ENCODE results near the gene PSMB8. TPM values are rescaled to one million over a fixed set of nuclear protein-coding genes. Genes with fewer than 3 reads are reported as not detected.

PSMB8 gene
- total and polyA plus RNA-seq, 2 of the 8 experiments (the other 6 are each of a cell fraction or from before 2014, with no cell fraction given), result 18.4 to 43.0 TPM

Other genes starting within 250 kb of the PSMB8 start
- gene HLA-DQA1, start 206.6 kb downstream of the PSMB8 start, total RNA-seq (2021; fragmentation: NEBNext Ultra II Directional; extraction: Animal tissue kit (Norgen Biotek cat#: 25700)), result not detected in 2 replicates
- 0.12 TPM in 1 of 2 replicates, not detected in the other for gene HLA-DQA1, start 206.6 kb downstream of the PSMB8 start, polyA plus RNA-seq (2011; rRNA removed)
- 1.2 and 1.4 TPM in 2 replicates for gene HLA-DQB1, start 177.4 kb downstream of the PSMB8 start, total RNA-seq (2021; fragmentation: NEBNext Ultra II Directional; extraction: Animal tissue kit (Norgen Biotek cat#: 25700))
- gene HLA-DQB1, start 177.4 kb downstream of the PSMB8 start, polyA plus RNA-seq (2011; rRNA removed), result 5.2 and 5.5 TPM in 2 replicates
- not detected in 2 replicates for gene HLA-DQA2, start 102.7 kb downstream of the PSMB8 start, total RNA-seq (2021; fragmentation: NEBNext Ultra II Directional; extraction: Animal tissue kit (Norgen Biotek cat#: 25700))
- not detected in 2 replicates for gene HLA-DQA2, start 102.7 kb downstream of the PSMB8 start, polyA plus RNA-seq (2011; rRNA removed)
- not detected in 2 replicates for gene HLA-DQB2, start 80.5 kb downstream of the PSMB8 start, total RNA-seq (2021; fragmentation: NEBNext Ultra II Directional; extraction: Animal tissue kit (Norgen Biotek cat#: 25700))
- not detected in 2 replicates for gene HLA-DQB2, start 80.5 kb downstream of the PSMB8 start, polyA plus RNA-seq (2011; rRNA removed)
- gene HLA-DOB, start 27.0 kb downstream of the PSMB8 start, total RNA-seq (2021; fragmentation: NEBNext Ultra II Directional; extraction: Animal tissue kit (Norgen Biotek cat#: 25700)), result 0.27 TPM in 1 of 2 replicates, not detected in the other
- 0.19 and 0.35 TPM in 2 replicates for gene HLA-DOB, start 27.0 kb downstream of the PSMB8 start, polyA plus RNA-seq (2011; rRNA removed)
- 24.3 and 27.2 TPM in 2 replicates for gene TAP2, start 5.3 kb downstream of the PSMB8 start, total RNA-seq (2021; fragmentation: NEBNext Ultra II Directional; extraction: Animal tissue kit (Norgen Biotek cat#: 25700))
- 11.3 and 19.9 TPM in 2 replicates for gene TAP2, start 5.3 kb downstream of the PSMB8 start, polyA plus RNA-seq (2011; rRNA removed)
- 16.8 TPM in 2 replicates for gene TAP1, start 9.7 kb upstream of the PSMB8 start, total RNA-seq (2021; fragmentation: NEBNext Ultra II Directional; extraction: Animal tissue kit (Norgen Biotek cat#: 25700))
- gene TAP1, start 9.7 kb upstream of the PSMB8 start, polyA plus RNA-seq (2011; rRNA removed), result 20.1 and 22.0 TPM in 2 replicates
- gene PSMB9, start 10.1 kb upstream of the PSMB8 start, total RNA-seq (2021; fragmentation: NEBNext Ultra II Directional; extraction: Animal tissue kit (Norgen Biotek cat#: 25700)), result 2.9 and 4.5 TPM in 2 replicates
- 12.5 and 22.8 TPM in 2 replicates for gene PSMB9, start 10.1 kb upstream of the PSMB8 start, polyA plus RNA-seq (2011; rRNA removed)
- gene HLA-DMB, start 97.0 kb upstream of the PSMB8 start, total RNA-seq (2021; fragmentation: NEBNext Ultra II Directional; extraction: Animal tissue kit (Norgen Biotek cat#: 25700)), result 1.3 and 2.7 TPM in 2 replicates
- gene HLA-DMB, start 97.0 kb upstream of the PSMB8 start, polyA plus RNA-seq (2011; rRNA removed), result 3.2 and 4.7 TPM in 2 replicates
- 13.3 and 15.1 TPM in 2 replicates for gene HLA-DMA, start 109.0 kb upstream of the PSMB8 start, total RNA-seq (2021; fragmentation: NEBNext Ultra II Directional; extraction: Animal tissue kit (Norgen Biotek cat#: 25700))
- 18.0 and 23.1 TPM in 2 replicates for gene HLA-DMA, start 109.0 kb upstream of the PSMB8 start, polyA plus RNA-seq (2011; rRNA removed)
- 179 and 185 TPM in 2 replicates for gene BRD2, start 124.5 kb upstream of the PSMB8 start, total RNA-seq (2021; fragmentation: NEBNext Ultra II Directional; extraction: Animal tissue kit (Norgen Biotek cat#: 25700))
- gene BRD2, start 124.5 kb upstream of the PSMB8 start, polyA plus RNA-seq (2011; rRNA removed), result 101 and 132 TPM in 2 replicates
- gene HLA-DOA, start 165.5 kb upstream of the PSMB8 start, total RNA-seq (2021; fragmentation: NEBNext Ultra II Directional; extraction: Animal tissue kit (Norgen Biotek cat#: 25700)), result 23.7 TPM in 2 replicates
- 89.0 and 120 TPM in 2 replicates for gene HLA-DOA, start 165.5 kb upstream of the PSMB8 start, polyA plus RNA-seq (2011; rRNA removed)
- 6.2 and 6.8 TPM in 2 replicates for gene HLA-DPA1, start 229.6 kb upstream of the PSMB8 start, total RNA-seq (2021; fragmentation: NEBNext Ultra II Directional; extraction: Animal tissue kit (Norgen Biotek cat#: 25700))
- gene HLA-DPA1, start 229.6 kb upstream of the PSMB8 start, polyA plus RNA-seq (2011; rRNA removed), result 8.4 and 13.1 TPM in 2 replicates
- 32.3 and 37.8 TPM in 2 replicates for gene HLA-DPB1, start 231.9 kb upstream of the PSMB8 start, total RNA-seq (2021; fragmentation: NEBNext Ultra II Directional; extraction: Animal tissue kit (Norgen Biotek cat#: 25700))
- 58.8 and 62.8 TPM in 2 replicates for gene HLA-DPB1, start 231.9 kb upstream of the PSMB8 start, polyA plus RNA-seq (2011; rRNA removed)